NCI-H1694 (cell line): ENCODE data around the gene CCT6A.
"Not testable (repeated sequence)": the region's sequence is repeated elsewhere in the genome, so short reads cannot be mapped to it uniquely, and the experiment has no call there.

Experiments
- DNase-seq: peaks from one replicate; lab custom pipeline; 2025; lab: John Stamatoyannopoulos, UW

Gene CCT6A

DNA sequence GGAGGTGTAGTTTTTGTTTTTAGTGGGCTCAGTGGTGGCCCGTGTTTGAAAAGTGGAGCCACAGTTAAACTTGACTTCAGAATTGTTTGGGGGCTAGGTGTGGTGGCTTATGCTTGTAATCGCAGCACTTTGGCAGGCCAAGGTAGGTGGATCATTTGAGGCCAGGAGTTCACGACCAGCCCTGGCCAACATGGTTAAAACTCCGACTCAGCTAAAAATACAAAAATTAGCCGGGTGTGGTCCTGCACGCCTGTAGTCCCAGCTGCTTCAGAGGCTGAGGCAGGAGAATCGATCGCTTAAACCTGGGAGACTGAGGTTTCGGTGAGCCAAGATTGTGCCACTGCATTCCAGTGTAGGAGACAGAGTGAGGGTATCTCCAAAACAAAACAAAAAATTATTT is 1.8 kb downstream of the CCT6A start:
- DNase-seq: no peak

DNA sequence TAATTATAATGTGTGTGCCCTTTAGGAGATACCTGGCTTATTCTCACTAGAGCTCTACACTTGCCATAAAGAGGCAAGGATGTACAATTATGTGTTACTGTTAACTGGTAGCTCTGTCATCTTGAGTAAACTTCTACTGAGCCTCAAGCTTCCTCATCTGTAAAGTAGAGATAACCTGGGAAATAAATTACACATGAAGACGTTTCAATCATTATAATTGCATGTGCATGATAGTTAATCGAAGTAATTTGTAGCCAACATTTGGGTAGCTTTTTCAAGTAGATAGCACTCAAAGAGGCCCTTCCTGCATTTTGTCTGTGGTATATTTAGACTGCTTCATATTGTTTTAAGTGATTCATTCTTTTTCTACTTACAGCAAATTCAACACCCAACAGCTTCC is 2.4 kb downstream of the CCT6A start:
- no peak for DNase-seq

DNA sequence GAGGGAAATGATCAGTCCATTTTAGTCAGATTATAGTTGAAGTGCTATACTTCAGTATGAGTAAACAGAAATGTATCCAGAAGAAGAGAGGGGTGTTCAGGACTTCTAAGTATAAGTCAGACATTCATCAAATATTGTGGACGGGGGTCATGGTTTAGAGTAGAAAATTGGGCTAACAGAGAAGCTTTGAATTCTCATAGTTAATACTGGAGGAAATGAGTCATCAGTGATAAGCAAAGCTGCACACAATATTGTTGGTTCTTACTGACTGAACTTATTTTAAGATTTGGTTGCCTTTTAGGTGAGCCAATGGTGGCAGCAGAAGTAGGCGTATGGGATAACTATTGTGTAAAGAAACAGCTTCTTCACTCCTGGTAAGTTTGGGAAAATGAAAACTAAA is 10.8 kb downstream of the CCT6A start:
- no peak for DNase-seq

DNA sequence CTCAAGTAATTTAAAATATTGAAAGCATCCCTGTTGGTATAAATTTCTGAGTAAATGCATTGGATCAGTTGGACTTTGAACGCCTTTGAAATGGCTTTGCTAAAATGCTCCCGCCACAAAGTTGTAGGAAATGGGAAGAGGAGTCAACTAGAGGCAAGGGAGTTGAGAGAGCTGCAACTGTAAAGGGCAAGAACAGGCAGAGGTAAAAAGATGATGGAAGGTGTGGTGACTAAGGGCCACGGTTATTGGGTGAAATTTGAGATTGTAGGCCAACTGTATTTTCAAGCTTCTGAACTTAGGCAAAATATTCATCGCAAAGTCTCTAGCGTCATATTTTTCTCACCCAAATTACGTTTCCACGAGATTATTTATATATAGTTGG is 11.9 kb downstream of the CCT6A start:
- DNase-seq: no peak

DNA sequence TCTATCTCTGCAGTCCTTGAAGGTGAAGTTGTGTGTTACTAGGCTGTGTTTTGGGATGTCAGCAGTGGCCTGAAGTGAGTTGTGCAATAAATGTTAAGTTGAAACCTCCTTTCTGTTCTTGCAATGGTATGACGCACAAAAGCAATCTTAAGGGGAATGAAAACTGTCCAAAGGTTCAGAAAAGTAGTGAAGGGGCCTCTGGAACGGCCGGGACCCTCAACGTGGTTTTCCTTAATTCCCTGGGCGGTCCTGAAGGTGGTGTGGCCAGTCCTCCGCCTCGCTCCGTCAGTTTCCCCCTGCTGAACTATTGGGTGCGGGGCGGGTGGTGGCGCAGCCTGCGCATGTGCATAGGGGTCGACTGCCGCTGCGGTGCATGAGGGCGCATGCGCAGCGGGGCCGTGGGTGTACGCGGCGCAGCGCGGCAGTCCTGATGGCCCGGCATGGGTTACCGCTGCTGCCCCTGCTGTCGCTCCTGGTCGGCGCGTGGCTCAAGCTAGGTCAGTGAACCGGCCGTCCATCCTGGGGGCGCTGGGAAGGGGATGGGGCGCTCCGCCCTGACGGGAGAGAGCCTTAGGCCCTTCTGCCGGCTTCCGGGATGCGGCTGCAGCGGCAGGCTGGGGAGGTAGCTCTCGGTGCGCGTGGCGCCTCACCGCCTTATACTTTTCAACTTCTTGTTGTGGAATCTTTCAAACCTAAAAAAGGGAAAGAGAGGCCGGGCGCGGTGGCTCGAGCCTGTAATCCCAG is 12.5 kb downstream of the CCT6A start, which contains the start of gene SUMF2:
Gene SUMF2 (plus strand): TSS at position 405 of the 744 bp plus-strand sequence. CDS start 26 bp downstream, at position 431.
- DNase-seq: peak; percentile 65

DNA sequence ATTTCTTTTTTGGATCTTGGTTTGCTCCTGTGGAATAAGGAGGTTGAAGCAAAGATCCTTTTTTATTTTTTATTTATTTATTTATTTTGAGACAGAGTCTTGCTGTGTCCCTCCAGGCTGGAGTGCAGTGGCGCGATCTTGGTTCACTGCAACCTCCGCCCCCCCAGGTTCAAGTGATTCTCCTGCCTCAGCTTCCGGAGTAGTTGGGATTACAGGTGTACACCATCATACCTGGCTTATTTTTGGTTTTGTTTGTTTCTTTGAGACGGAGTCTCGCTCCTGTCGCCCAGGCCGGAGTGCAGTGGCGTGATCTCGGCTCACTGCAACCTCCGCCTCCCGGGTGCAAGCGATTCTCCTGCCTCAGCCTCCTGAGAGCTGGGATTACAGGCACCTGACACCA is 14.8 kb downstream of the CCT6A start:
- not testable (repeated sequence) for DNase-seq

DNA sequence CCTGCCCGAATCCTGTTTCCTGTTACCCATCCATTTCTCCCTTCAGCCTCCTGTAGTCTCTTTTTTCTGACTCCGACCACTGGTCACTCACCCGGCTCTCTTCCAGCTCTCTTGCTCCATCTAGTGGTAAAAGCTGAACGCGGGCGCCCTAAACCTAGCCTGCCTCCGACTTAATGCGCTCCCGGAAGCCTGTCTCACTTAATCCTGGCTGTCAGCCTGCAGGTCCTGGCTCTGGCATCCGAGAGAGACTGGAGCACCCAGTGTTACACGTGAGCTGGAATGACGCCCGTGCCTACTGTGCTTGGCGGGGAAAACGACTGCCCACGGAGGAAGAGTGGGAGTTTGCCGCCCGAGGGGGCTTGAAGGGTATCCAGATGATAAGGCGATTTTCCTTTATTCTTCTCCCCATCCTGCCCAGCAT is 22.8 kb downstream of the CCT6A start:
- DNase-seq: peak; percentile 74

DNA sequence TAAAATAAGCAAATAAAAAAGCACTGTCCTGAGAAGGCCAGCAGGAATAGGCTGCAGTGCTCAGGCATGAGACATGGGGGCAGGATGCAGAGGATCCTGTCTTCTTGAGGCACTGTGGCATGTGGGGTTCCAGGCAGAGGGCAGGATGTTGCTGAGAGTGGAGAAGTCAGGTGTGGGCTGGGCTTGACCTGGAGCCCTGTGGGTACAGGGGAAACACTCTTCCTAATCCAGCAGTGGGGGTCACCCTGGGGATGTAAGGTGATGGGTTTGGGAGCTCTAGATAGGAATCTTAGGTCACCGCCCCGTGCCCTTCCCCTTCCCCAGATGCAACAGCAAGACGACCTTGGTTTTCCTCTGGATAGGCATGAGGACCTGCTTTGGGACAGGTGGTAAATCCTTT is 26.1 kb downstream of the CCT6A start:
- no peak for DNase-seq

DNA sequence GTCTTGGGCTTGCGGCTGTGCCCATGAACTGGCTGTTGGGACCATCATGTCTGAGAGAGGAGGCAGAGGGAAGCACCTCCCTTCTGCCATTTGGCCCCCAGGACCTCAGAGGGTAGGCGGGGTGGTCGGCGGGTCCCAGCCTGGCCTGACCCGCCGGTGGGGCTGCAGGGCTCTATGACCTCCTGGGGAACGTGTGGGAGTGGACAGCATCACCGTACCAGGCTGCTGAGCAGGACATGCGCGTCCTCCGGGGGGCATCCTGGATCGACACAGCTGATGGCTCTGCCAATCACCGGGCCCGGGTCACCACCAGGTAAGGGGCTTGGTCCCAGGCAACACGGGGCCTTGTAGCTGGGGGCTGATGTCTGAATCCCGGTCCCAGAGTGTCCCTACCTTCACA is 26.6 kb downstream of the CCT6A start:
- DNase-seq: no peak

DNA sequence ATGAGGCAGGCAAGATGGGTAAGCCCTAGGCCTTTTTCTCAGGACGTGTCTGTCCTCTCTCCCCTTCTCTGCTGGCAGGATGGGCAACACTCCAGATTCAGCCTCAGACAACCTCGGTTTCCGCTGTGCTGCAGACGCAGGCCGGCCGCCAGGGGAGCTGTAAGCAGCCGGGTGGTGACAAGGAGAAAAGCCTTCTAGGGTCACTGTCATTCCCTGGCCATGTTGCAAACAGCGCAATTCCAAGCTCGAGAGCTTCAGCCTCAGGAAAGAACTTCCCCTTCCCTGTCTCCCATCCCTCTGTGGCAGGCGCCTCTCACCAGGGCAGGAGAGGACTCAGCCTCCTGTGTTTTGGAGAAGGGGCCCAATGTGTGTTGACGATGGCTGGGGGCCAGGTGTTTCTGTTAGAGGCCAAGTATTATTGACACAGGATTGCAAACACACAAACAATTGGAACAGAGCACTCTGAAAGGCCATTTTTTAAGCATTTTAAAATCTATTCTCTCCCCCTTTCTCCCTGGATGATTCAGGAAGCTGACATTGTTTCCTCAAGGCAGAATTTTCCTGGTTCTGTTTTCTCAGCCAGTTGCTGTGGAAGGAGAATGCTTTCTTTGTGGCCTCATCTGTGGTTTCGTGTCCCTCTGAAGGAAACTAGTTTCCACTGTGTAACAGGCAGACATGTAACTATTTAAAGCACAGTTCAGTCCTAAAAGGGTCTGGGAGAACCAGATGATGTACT is 28.1 kb downstream of the CCT6A start:
- DNase-seq: peak; percentile 64

DNA sequence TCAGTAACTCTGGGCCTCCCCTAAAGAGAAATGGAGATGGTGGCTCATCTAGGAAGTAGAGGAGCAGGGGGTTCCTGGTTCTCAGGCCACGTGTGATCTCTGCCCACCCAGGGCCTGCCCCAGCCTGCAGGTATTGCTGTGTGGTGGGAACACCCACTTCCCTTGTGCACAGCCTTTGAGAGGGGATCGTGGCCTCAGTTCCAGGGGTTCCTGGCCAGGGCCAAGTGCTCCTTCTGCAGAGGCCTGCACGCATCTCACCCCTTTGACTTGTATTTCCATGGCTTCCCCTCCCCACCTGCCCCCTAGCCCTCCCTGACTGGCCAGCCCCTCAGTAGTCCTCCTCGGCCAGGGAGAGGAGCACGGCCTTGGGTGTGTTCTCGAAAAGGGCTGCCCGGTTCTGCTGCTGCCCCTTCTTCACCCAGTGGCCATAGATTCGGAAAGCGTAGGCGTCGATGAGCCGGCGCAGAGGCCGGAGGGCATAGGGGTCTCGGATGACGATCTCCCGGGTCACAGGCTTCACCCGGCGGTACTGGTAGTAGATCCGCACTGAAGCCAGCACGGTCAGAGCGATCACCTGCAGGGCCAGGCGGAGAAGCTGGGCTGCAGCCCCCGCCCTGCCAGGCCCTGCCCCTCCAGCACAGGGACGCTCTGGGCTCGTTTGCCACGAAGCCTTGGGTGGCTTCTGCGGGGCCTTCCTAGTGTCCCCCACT is 29.3 kb downstream of the CCT6A start:
- not testable (repeated sequence) for DNase-seq

DNA sequence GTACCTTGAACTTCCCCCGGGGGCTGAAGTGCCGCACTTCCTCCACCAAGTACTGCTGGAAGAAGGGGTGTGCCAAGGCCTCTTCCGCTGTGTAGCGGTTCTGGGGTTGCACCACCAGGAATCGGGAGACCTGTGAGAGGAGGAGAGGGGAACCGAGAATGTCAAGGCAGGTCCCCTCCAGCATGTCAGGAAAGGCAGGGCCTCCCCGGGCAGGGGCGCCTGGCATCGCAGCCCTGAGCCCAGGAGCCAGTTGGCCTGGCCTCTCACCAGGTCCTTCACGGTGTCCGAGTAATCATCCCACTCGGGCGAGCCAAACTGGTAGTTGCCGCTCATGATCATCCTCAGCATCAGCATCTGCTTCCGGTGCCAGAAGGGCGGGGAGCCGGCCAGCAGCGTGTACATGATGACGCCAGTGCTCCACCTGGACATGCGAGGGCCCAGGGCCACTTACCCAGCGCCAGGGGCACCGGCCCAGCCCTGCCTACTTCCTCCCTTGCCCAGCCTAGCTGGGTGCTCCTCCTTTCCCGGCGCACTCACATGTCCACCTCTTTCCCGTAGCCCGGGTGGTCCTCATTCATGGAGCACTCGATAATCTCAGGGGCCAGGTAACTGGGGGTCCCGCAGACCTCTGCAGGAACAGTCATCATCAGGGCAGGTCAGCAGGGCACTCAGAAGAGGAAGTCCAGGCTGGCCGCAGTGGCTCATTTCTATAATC is 30.2 kb downstream of the CCT6A start:
- DNase-seq: no peak

DNA sequence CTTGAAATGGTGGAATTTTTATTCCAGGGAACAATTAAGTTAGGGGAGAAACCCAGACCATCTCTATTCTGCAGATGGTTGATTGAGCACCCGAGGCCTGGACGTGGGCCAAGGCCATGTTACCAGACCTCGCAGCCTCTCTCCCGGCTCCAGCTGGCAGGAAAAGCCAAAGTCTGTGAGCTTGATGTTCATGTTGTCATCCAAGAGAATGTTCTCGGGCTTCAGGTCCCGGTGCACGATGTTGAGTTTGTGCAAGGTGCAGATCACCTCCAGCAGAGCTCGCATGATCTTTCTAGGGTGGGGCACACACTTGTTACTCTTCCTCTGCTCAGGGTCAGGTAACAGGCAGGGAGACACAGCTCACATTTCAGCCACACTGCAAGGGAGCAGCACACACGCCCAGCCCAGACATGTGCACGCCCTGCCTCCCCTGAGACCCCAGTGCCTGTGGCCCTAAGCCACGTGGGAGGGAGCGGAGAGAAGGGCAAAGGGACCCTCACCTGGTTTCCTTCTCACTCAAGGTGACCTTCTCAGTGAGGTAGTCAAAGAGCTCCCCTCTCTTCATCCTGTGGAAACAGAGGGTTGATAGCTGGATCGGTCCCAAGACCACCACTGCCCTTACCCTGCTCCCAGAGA is 31.7 kb downstream of the CCT6A start:
- DNase-seq: peak; percentile 88

DNA sequence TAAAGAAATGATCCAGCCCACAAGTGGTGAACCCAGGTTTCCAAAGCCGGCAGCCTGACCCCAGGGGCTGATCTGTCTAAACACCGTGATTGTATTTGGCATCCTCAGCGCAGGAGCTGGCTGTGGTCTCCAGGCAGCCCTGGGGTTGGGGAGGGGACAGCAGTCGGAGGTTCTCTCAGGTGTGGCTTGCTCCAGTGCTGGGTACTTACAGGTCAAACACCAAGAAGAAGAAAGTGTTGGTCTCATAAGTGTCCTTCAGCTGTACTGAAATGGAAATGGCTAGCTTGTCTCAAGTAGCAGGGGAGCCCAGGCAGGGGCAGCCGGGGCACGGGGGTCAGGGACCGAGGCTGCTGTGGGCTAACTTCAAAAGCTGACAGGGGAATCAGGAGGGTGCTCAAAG is 35.2 kb downstream of the CCT6A start:
- no peak for DNase-seq

DNA sequence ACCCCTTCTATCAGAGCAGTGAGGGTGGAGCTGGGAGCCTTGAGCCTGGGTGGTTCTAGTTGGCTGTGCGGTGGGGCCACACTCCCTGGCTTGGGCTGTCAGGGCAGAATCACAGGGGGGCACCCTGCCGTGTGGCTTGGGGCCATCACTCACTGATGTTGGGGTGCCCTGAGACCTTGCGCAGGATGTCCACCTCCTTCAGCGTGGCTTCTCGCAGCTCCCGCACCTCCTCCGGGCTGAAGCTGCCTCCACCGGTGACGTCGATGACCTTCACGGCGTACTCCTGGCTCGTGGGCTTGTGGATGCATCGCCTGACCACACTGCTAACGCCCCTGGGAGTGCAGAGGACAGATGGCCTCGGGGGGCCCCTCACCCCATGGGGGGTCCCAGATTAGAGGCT is 35.9 kb downstream of the CCT6A start:
- DNase-seq: no peak

DNA sequence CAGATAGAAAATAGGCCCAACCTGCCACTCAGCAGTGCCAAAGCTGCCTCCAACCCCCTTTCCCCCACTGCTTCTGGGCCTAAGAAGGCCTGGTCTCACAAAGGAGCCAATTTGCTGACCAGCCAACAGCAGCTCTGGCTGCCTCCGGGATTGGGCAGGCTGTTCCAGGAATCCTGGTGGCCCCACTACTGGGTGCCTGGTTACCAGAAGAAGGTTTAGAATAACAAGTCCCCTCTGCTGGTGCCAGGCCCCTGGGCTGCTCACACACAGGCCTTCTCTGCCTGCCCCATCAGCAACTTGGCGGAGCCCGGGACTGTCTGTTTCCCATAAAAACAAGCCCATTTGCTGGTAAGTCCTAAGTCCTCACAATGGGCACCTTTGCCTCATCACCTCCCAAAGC is 40.0 kb downstream of the CCT6A start:
- no peak for DNase-seq

DNA sequence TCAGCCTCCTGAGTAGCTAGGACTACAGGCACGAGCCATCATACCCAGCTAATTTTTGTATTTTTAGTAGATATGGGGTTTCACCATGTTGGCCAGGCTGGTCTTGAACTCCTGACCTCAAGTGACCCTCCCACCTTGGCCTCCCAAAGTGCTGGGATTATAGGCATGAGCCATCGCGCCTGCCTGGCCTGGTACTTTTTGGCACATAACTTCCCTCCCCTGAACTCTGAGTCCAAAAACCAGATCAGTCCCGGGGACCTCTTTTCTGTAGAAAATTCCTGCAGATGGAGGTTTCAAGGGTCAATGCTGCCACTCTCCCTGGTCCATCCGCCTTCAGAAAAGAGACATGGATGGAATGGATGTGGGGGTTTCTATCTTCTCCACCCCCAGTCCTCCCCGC is 40.8 kb downstream of the CCT6A start:
- DNase-seq: not testable (repeated sequence)

DNA sequence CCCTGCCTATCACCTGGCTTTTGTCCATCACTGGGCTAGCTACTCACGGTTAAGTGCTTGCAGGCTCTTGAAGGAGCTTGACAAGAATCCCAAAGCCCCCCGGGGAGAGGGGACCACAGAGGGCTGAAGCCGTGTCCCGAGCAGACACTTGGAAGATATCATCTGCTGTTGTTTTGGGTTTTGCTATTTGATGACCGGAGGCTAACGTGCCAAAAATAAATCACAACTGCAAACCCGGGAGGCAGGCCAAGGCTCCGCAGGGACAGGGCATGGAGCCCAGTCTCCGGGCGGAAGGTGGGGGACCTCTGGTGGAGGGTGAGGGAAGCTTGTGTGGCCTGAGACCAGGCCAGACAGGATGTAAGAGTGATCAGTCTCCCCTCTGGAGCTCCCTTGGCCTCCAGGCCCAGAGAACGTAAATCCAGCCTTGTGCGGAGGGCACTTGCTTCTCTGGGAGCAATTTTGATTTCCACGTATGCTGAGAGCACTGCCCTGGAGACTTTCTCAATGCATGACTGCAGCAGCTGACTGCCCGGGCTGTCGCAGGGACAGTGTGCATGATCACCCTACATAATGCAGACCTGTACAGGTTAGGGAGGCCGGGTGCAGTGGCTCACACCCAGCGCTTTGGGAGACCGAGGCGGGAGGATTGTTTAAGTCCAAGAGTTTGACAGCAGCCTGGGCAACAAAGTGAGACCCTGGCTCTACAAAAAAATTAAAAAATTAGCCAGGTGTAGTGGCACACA is 41.4 kb downstream of the CCT6A start, which contains the start of gene PHKG1:
Gene PHKG1 (minus strand): TSS at position 164 of the 743 bp plus-strand sequence. CDS start 4,011 bp downstream, outside the sequence.
- peak; percentile 57 for DNase-seq

DNA sequence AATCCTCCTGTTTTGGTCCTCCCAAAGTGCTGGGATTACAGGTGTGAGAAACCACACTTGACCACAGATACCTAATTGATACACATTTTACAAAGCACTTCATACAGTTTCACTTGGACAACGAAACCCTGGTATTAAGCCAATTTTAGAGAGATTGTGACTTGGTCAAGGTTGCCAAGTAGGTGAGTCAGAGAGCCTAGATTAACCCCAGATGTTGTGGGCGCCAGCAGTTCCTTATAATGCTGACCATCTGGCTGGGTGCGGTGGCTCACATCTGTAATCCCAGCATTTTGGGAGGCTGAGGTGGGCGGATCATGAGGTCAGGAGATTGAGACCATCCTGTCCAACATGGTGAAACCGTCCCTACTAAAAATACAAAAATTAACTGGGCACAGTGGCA is 46.1 kb downstream of the CCT6A start:
- no peak for DNase-seq

DNA sequence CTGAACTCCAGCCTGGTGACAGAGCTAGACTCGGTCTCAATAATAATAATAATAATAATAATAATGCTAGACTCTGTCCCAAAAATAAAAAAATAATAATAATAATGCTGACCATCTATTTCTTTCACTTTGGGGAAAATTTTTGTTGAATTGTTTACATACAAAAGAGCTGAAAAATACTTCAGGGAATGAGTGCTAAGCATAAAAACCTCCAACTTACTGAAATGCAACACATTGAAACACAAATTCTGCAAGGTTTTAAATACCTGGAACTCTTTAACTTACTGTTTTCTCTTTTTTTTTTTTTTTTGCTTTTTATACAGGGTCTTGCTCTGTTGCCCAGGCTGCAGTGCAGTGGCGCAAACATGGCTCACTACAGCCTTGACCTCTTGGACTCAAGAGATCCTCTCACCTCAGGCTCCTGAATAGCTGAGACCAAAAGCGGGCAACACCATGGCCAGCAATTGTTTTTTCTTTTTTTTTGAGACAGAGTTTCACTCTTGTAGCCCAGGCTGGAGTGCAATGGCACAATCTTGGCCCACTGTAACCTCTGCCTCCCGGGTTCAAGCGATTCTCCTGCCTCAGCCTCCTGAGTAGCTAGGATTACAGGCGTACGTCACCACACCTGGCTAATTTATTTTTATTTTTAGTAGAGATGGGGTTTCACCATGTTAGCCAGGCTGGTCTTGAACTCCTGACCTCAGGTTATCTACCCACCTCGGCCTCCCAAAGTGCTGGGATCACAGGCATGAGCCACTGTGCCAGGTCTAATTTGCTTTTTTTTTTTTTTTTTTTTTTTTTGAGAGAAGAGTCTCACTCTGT is 46.8 kb downstream of the CCT6A start:
- not testable (repeated sequence) for DNase-seq
